Measurements from ENCODE around the gene SSX2IP.

The SSX2IP gene

DNA sequence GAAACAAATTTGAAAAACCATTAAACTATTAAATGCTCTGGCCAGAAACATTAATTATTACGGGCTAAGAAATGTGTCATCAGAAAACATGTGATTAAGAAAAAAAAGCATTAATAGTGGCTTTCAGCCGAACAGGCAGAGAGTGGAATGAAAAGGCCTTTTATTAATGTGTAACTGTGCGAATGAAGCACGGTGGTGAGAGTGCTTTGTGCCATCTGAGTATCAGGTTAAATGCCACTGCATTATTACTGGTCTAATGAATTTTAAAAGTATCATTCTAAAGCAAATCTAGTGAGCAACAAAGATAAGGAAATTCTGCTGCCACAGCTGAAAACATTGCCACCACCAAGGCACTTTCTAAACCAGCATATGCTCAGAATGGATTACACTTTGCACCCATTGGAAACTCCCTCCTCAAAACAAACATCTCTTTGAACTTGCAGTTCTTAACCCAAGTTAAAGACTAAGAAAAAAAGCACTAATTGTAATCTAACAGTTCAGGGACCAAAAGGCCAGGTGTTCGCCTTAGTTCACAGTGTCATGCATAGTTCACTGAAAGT is 30.0 kb upstream of the SSX2IP start:
- H3K9ac ChIP-seq (ENCODE audit: insufficient read length, low read depth), result no peak overlapping the region
- TF ChIP-seq SUZ12 (IDR thresholded peaks at IDR 0.05; ENCODE audit: extremely low read depth, insufficient read depth, insufficient read length) (no peak), YY1 (IDR thresholded peaks at IDR 0.05; ENCODE audit: insufficient read depth, insufficient read length) (no peak), ZNF274 (IDR thresholded peaks at IDR 0.05; ENCODE audit: low read depth, low read length) (no peak)
- no peak for DNase-seq (ENCODE audit: low read depth, low spot score)

GRCh38 chr1:84719543-84720217 is 29.4 kb upstream of the SSX2IP start:
- no peaks in the 10 kb centered on the region for H3K36me3 ChIP-seq (ENCODE audit: insufficient read depth, insufficient read length, low read length)
- no peaks in the 10 kb centered on the region for H3K4me1 ChIP-seq (ENCODE audit: insufficient read depth, insufficient read length)
- no peaks in the 10 kb centered on the region for H3K27me3 ChIP-seq (ENCODE audit: insufficient read depth, insufficient read length)
- no peaks in the 10 kb centered on the region for H3K9me3 ChIP-seq (ENCODE audit: insufficient read depth, low read length)
- no peak overlapping the region for H3K9ac ChIP-seq (ENCODE audit: insufficient read length, low read depth)
- no peak for DNase-seq (ENCODE audit: low read depth, low spot score)
- TF ChIP-seq SUZ12 (IDR thresholded peaks at IDR 0.05; ENCODE audit: extremely low read depth, insufficient read depth, insufficient read length) (no peak), YY1 (IDR thresholded peaks at IDR 0.05; ENCODE audit: insufficient read depth, insufficient read length) (no peak), ZNF274 (IDR thresholded peaks at IDR 0.05; ENCODE audit: low read depth, low read length) (no peak)
- H3K4me3 ChIP-seq (ENCODE audit: insufficient read length, low read depth), result no peak overlapping the region

More for the DNA sequence above, 30.0 kb upstream of the SSX2IP start:
- Histone ChIP-seq H3K4me3 (ENCODE audit: insufficient read length, low read depth) (no peak overlapping the region), H3K27me3 (ENCODE audit: insufficient read depth, insufficient read length) (no peaks in the 10 kb centered on the region), H3K9me3 (ENCODE audit: insufficient read depth, low read length) (no peaks in the 10 kb centered on the region), H3K4me1 (ENCODE audit: insufficient read depth, insufficient read length) (no peaks in the 10 kb centered on the region), H3K36me3 (ENCODE audit: insufficient read depth, insufficient read length, low read length) (no peaks in the 10 kb centered on the region)

DNA sequence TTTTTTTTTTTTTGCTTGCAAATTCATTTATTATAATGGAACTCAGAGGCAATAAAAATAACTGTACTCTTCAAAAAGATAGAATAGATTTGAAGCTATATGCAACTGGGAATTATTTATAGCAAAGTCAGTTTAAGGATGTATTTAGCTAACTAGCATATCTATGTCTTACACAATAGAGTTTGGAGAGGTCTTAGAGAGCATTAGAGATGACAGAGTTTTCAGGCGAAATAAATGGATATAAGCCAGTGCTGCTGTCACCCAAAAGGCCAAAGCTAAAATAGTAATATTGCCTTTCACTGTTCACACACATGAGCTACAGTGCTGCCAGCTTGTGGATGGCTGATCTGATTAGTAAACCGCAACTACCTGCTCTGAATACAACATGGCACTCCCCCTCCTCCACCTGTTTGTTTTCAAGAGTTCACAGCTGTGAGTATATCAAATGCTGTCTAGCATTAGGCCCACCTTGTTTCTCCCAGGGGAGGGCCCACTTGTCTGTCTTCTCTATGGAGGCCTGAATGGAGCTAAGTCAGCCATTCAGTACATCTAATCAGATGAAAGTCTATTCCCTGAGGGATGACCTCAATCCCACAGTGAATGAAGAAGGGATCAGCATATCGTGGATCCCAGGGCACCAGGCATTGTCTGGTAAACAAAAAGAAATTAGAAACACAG is 25.2 kb upstream of the SSX2IP start:
- Histone ChIP-seq H3K36me3 (ENCODE audit: insufficient read depth, insufficient read length, low read length) (no peaks in the 10 kb centered on the region), H3K4me3 (ENCODE audit: insufficient read length, low read depth) (no peak overlapping the region), H3K9ac (ENCODE audit: insufficient read length, low read depth) (no peak overlapping the region), H3K9me3 (ENCODE audit: insufficient read depth, low read length) (no peaks in the 10 kb centered on the region), H3K4me1 (ENCODE audit: insufficient read depth, insufficient read length) (no peaks in the 10 kb centered on the region), H3K27me3 (ENCODE audit: insufficient read depth, insufficient read length) (no peaks in the 10 kb centered on the region)
- no peak for DNase-seq (ENCODE audit: low read depth, low spot score)
- TF ChIP-seq SUZ12 (IDR thresholded peaks at IDR 0.05; ENCODE audit: extremely low read depth, insufficient read depth, insufficient read length) (no peak), ZNF274 (IDR thresholded peaks at IDR 0.05; ENCODE audit: low read depth, low read length) (no peak), YY1 (IDR thresholded peaks at IDR 0.05; ENCODE audit: insufficient read depth, insufficient read length) (no peak)

GRCh38 chr1:84712276-84712874 is 22.1 kb upstream of the SSX2IP start:
- Histone ChIP-seq H3K27me3 (ENCODE audit: insufficient read depth, insufficient read length) (no peaks in the 10 kb centered on the region), H3K9me3 (ENCODE audit: insufficient read depth, low read length) (no peaks in the 10 kb centered on the region), H3K36me3 (ENCODE audit: insufficient read depth, insufficient read length, low read length) (no peaks in the 10 kb centered on the region), H3K4me3 (ENCODE audit: insufficient read length, low read depth) (no peak overlapping the region), H3K9ac (ENCODE audit: insufficient read length, low read depth) (no peak overlapping the region), H3K4me1 (ENCODE audit: insufficient read depth, insufficient read length) (no peaks in the 10 kb centered on the region)
- no peak for TF ChIP-seq ZNF274 (IDR thresholded peaks at IDR 0.05; ENCODE audit: low read depth, low read length)
- TF ChIP-seq SUZ12 (IDR thresholded peaks at IDR 0.05; ENCODE audit: extremely low read depth, insufficient read depth, insufficient read length), result no peak
- TF ChIP-seq YY1 (IDR thresholded peaks at IDR 0.05; ENCODE audit: insufficient read depth, insufficient read length), result no peak
- DNase-seq (ENCODE audit: low read depth, low spot score), result no peak

GRCh38 chr1:84711869-84712268 is 21.6 kb upstream of the SSX2IP start:
- no peaks in the 10 kb centered on the region for H3K4me1 ChIP-seq (ENCODE audit: insufficient read depth, insufficient read length)
- H3K9ac ChIP-seq (ENCODE audit: insufficient read length, low read depth), result no peak overlapping the region
- no peaks in the 10 kb centered on the region for H3K27me3 ChIP-seq (ENCODE audit: insufficient read depth, insufficient read length)
- no peaks in the 10 kb centered on the region for H3K36me3 ChIP-seq (ENCODE audit: insufficient read depth, insufficient read length, low read length)
- no peak for DNase-seq (ENCODE audit: low read depth, low spot score)
- H3K9me3 ChIP-seq (ENCODE audit: insufficient read depth, low read length), result no peaks in the 10 kb centered on the region
- TF ChIP-seq SUZ12 (IDR thresholded peaks at IDR 0.05; ENCODE audit: extremely low read depth, insufficient read depth, insufficient read length), result no peak
- no peak for TF ChIP-seq ZNF274 (IDR thresholded peaks at IDR 0.05; ENCODE audit: low read depth, low read length)
- TF ChIP-seq YY1 (IDR thresholded peaks at IDR 0.05; ENCODE audit: insufficient read depth, insufficient read length), result no peak
- no peak overlapping the region for H3K4me3 ChIP-seq (ENCODE audit: insufficient read length, low read depth)

DNA sequence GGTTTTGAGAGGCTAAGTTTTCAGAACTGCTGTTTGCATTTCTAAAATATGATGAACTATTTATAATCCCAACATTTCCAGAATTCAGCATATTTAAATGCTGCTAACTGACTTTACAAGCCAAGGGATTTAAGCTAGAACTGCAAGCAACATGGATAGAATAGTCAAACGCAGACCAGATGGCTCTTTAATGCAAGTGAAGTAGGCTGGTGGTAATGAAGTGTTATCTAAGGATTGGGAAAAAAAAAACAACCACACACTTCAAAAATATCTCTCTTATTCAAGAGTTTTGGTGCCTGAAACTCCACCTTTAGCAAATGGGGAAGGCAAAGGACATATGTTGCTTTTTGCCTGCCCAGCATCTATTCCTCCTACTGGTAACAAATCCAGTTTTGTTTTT is 20.9 kb upstream of the SSX2IP start:
- Histone ChIP-seq H3K36me3 (ENCODE audit: insufficient read depth, insufficient read length, low read length) (no peaks in the 10 kb centered on the region), H3K4me1 (ENCODE audit: insufficient read depth, insufficient read length) (no peaks in the 10 kb centered on the region), H3K9me3 (ENCODE audit: insufficient read depth, low read length) (no peaks in the 10 kb centered on the region), H3K9ac (ENCODE audit: insufficient read length, low read depth) (no peak overlapping the region), H3K27me3 (ENCODE audit: insufficient read depth, insufficient read length) (no peaks in the 10 kb centered on the region), H3K4me3 (ENCODE audit: insufficient read length, low read depth) (no peak overlapping the region)
- no peak for DNase-seq (ENCODE audit: low read depth, low spot score)
- TF ChIP-seq ZNF274 (IDR thresholded peaks at IDR 0.05; ENCODE audit: low read depth, low read length) (no peak), YY1 (IDR thresholded peaks at IDR 0.05; ENCODE audit: insufficient read depth, insufficient read length) (no peak), SUZ12 (IDR thresholded peaks at IDR 0.05; ENCODE audit: extremely low read depth, insufficient read depth, insufficient read length) (no peak)

DNA sequence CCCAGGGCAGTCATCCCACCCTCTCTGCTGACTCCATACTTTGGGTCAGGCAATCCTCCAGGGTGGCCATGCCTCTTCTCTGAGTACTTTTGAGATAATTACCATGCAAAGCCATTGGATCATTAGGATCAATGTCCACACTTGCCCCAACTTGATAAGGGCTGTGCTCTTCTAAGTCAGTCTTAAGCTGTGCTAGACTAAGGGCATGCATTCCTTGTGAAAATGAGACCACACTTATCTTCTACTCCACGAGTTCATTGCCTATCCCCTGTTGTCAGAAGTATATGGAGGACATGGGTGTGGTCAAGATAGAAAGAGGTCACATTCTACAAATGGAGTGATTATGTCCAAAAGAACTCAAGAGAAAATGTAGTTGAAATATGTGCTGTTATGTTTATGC is 18.9 kb upstream of the SSX2IP start:
- Histone ChIP-seq H3K4me3 (ENCODE audit: insufficient read length, low read depth) (no peak overlapping the region), H3K36me3 (ENCODE audit: insufficient read depth, insufficient read length, low read length) (no peaks in the 10 kb centered on the region), H3K9ac (ENCODE audit: insufficient read length, low read depth) (no peak overlapping the region), H3K9me3 (ENCODE audit: insufficient read depth, low read length) (no peaks in the 10 kb centered on the region), H3K27me3 (ENCODE audit: insufficient read depth, insufficient read length) (no peaks in the 10 kb centered on the region), H3K4me1 (ENCODE audit: insufficient read depth, insufficient read length) (no peaks in the 10 kb centered on the region)
- no peak for TF ChIP-seq YY1 (IDR thresholded peaks at IDR 0.05; ENCODE audit: insufficient read depth, insufficient read length)
- no peak for TF ChIP-seq ZNF274 (IDR thresholded peaks at IDR 0.05; ENCODE audit: low read depth, low read length)
- TF ChIP-seq SUZ12 (IDR thresholded peaks at IDR 0.05; ENCODE audit: extremely low read depth, insufficient read depth, insufficient read length), result no peak
- DNase-seq (ENCODE audit: low read depth, low spot score), result no peak
